Neutrophil (primary cell): ENCODE measurements around the gene ASGR1.
"Not testable (repeated sequence)": the region's sequence is repeated elsewhere in the genome, so short reads cannot be mapped to it uniquely, and the experiment has no call there.

ENCODE experiments used
- H3K27ac ChIP-seq: fragments of 200-600 bp; sonication (generic); 2 replicates; pipeline ENCODE4 v1.5.1; 2016; ENCODE audit warnings: mild to moderate bottlenecking, moderate library complexity
- H3K27me3 ChIP-seq: fragments of 200-600 bp; sonication (generic); 2 replicates; pipeline ENCODE4 v1.6.0; 2016; ENCODE audit warnings: mild to moderate bottlenecking
- H3K36me3 ChIP-seq: fragments of 200-600 bp; sonication (generic); 2 replicates; pipeline ENCODE4 v1.5.1; 2017
- H3K4me1 ChIP-seq, 2 experiments: fragments of 200-600 bp in 1 of 2; sonication (generic) in 1 of 2; 1 replicate in 1 of 2; 2 replicates in 1 of 2; pipeline versions ENCODE4 v1.5.1 to v1.6.1; 2013 to 2016; ENCODE audit warnings: low read depth in 1 of 2, low read length in 1 of 2, mild to moderate bottlenecking in 1 of 2, moderate library complexity in 1 of 2; ENCODE audit not compliant: control insufficient read depth in 1 of 2, insufficient read depth in 1 of 2
- H3K4me3 ChIP-seq, 2 experiments: fragments of 200-600 bp in 1 of 2; sonication (generic) in 1 of 2; 1 replicate in 1 of 2; 2 replicates in 1 of 2; pipeline ENCODE4 v1.5.1; 2013 to 2016; ENCODE audit warnings: low read depth in 1 of 2, low read length in 1 of 2, mild to moderate bottlenecking in 1 of 2, moderate library complexity in 1 of 2
- H3K9me3 ChIP-seq: fragments of 200-600 bp; sonication (generic); 2 replicates; pipeline ENCODE4 v1.5.1; 2016
- CTCF ChIP-seq: fragments of 200-600 bp; sonication (generic); IDR thresholded peaks from 2 replicates; pipeline ENCODE4 v1.5.1; 2016; ENCODE audit warnings: antibody characterized with exemption

The ASGR1 gene

GRCh38 chr17:7175330-7175733 is 3.8 kb downstream of the ASGR1 start:
- H3K27ac ChIP-seq: no peak overlapping the region

GRCh38 chr17:7174603-7175326 is 4.4 kb downstream of the ASGR1 start:
- Histone ChIP-seq H3K36me3 (no peaks in the 10 kb centered on the region), H3K4me3 (no peak overlapping the region), H3K4me1 (peaks cover 6 to 13% of the 10 kb centered on the region in 2 experiments), H3K27me3 (peaks cover 90% of the 10 kb centered on the region), H3K27ac (no peak overlapping the region), H3K9me3 (peaks cover under 1% of the 10 kb centered on the region)
- no peak for TF ChIP-seq CTCF

More at GRCh38 chr17:7175330-7175733, 3.8 kb downstream of the ASGR1 start:
- Histone ChIP-seq H3K4me1 (peaks cover 6 to 13% of the 10 kb centered on the region in 2 experiments), H3K9me3 (no peaks in the 10 kb centered on the region), H3K36me3 (no peaks in the 10 kb centered on the region), H3K4me3 (no peak overlapping the region), H3K27me3 (peaks cover 88% of the 10 kb centered on the region)
- TF ChIP-seq CTCF: no peak

GRCh38 chr17:7173687-7174602 is 5.2 kb downstream of the ASGR1 start:
- H3K4me1 ChIP-seq: peaks cover 6 to 13% of the 10 kb centered on the region in 2 experiments
- TF ChIP-seq CTCF: no peak
- no peak overlapping the region for H3K4me3 ChIP-seq

GRCh38 chr17:7172522-7173191 is 6.5 kb downstream of the ASGR1 start:
- H3K9me3 ChIP-seq, H3K4me3 ChIP-seq, H3K27ac ChIP-seq, H3K36me3 ChIP-seq: not testable (repeated sequence)
- Histone ChIP-seq H3K4me1 (peaks cover 7 to 12% of the 10 kb centered on the region in 2 experiments), H3K27me3 (peaks cover 69% of the 10 kb centered on the region)

More at GRCh38 chr17:7173687-7174602, 5.2 kb downstream of the ASGR1 start:
- Histone ChIP-seq H3K36me3 (no peaks in the 10 kb centered on the region), H3K27ac (no peak overlapping the region), H3K27me3 (peaks cover 82% of the 10 kb centered on the region), H3K9me3 (peaks cover 4% of the 10 kb centered on the region)

- not testable (repeated sequence) for H3K4me1 ChIP-seq, H3K9me3 ChIP-seq, H3K27ac ChIP-seq, H3K36me3 ChIP-seq, H3K4me3 ChIP-seq
- peaks cover 44% of the 10 kb centered on the region for H3K27me3 ChIP-seq
These were observed 9.6 kb downstream of the ASGR1 start for GRCh38 chr17:7169565-7169908.

GRCh38 chr17:7168841-7169564 is 10.2 kb downstream of the ASGR1 start:
- not testable (repeated sequence) for H3K4me1 ChIP-seq, H3K27ac ChIP-seq, H3K36me3 ChIP-seq, H3K4me3 ChIP-seq, H3K9me3 ChIP-seq
- H3K27me3 ChIP-seq: peaks cover 42% of the 10 kb centered on the region
